ENCODE measurements around the gene SPNS2.

Gene SPNS2

GRCh38 chr17:4535667-4536258, 37.1 kb downstream of the SPNS2 start:
- Histone ChIP-seq H3K4me1 (ENCODE audit: control insufficient read depth in 1 of 2, insufficient read depth in 2 of 2, low read length in 2 of 2) (no peaks in the 10 kb centered on the region), H3K9ac (ENCODE audit: low read length) (no peak overlapping the region), H3K18ac (ENCODE audit: low read length) (no peak overlapping the region), H4K91ac (ENCODE audit: low read depth, low read length) (no peak overlapping the region), H3K27ac (ENCODE audit: low read depth, low read length) (no peak overlapping the region), H4K8ac (ENCODE audit: low read depth, low read length) (no peak overlapping the region), H3K23ac (ENCODE audit: low read length) (no peak overlapping the region), H4K12ac (ENCODE audit: low read depth, low read length) (no peak overlapping the region), H3K4ac (ENCODE audit: low read depth, low read length) (no peak overlapping the region), H2BK12ac (ENCODE audit: low read length) (no peak overlapping the region), H2BK120ac (ENCODE audit: insufficient read depth, low read length, poor library complexity) (no peak overlapping the region), H3K79me2 (ENCODE audit: control insufficient read depth, insufficient read depth, low read length, poor library complexity) (no peaks in the 10 kb centered on the region), H3K36me3 (ENCODE audit: control insufficient read depth in 1 of 2, insufficient read depth in 2 of 2, low read length in 2 of 2) (peaks cover 95 to 96% of the 10 kb centered on the region in 2 experiments), H3K4me2 (ENCODE audit: low read length) (no peak overlapping the region), H3K79me1 (ENCODE audit: low read length) (no peaks in the 10 kb centered on the region), H3K9me3 (ENCODE audit: insufficient read depth, low read depth, low read length) (no peaks in the 10 kb centered on the region), H2AK5ac (ENCODE audit: low read length) (no peak overlapping the region), H2AFZ (ENCODE audit: insufficient read depth, low read length, poor library complexity) (no peak overlapping the region), H3K4me3 (ENCODE audit: low read depth, low read length) (no peak overlapping the region), H3K27me3 (ENCODE audit: insufficient read depth, low read length) (no peaks in the 10 kb centered on the region), H2BK5ac (ENCODE audit: low read depth, low read length, poor library complexity) (no peak overlapping the region), H3K14ac (ENCODE audit: low read length) (no peak overlapping the region)
- WGBS (ENCODE audit: extremely low coverage, insufficient coverage, insufficient read length) = no CpG with 5 or more reads among the region's 19 CpGs
- DNase-seq = no peak

DNA sequence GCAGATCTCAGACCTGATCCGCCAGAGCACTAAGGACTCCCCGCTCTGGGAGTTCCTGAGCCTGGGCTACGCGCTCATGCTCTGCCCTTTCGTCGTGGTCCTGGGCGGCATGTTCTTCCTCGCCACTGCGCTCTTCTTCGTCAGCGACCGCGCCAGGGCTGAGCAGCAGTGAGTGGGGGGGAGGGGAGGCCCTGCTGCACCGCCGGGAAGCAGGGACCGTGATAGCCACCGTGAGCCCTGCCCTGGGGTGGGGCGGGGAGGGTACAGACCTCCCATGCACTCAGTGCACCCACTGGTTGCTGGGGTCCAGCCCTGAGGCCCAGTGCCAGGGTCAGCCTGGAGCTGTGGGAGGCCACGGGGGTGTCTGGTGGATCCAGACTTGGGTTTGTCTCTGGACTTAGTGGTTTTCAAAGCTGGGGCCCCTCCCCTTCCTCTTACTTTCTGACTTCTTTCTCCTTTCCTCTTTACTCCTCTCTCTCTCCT, 37.6 kb downstream of the SPNS2 start:
- Histone ChIP-seq H2BK120ac (ENCODE audit: insufficient read depth, low read length, poor library complexity) (no peak overlapping the region), H3K14ac (ENCODE audit: low read length) (no peak overlapping the region), H3K4me1 (ENCODE audit: control insufficient read depth in 1 of 2, insufficient read depth in 2 of 2, low read length in 2 of 2) (no peaks in the 10 kb centered on the region), H3K27ac (ENCODE audit: low read depth, low read length) (no peak overlapping the region), H3K27me3 (ENCODE audit: insufficient read depth, low read length) (no peaks in the 10 kb centered on the region), H3K18ac (ENCODE audit: low read length) (no peak overlapping the region), H2AFZ (ENCODE audit: insufficient read depth, low read length, poor library complexity) (no peak overlapping the region), H3K4ac (ENCODE audit: low read depth, low read length) (no peak overlapping the region), H4K8ac (ENCODE audit: low read depth, low read length) (no peak overlapping the region), H3K4me3 (ENCODE audit: low read depth, low read length) (no peak overlapping the region), H3K4me2 (ENCODE audit: low read length) (no peak overlapping the region), H3K79me1 (ENCODE audit: low read length) (no peaks in the 10 kb centered on the region), H2BK12ac (ENCODE audit: low read length) (no peak overlapping the region), H2BK5ac (ENCODE audit: low read depth, low read length, poor library complexity) (no peak overlapping the region), H4K91ac (ENCODE audit: low read depth, low read length) (no peak overlapping the region), H3K79me2 (ENCODE audit: control insufficient read depth, insufficient read depth, low read length, poor library complexity) (no peaks in the 10 kb centered on the region), H4K12ac (ENCODE audit: low read depth, low read length) (no peak overlapping the region), H3K36me3 (ENCODE audit: control insufficient read depth in 1 of 2, insufficient read depth in 2 of 2, low read length in 2 of 2) (peaks cover 93 to 96% of the 10 kb centered on the region in 2 experiments), H3K9me3 (ENCODE audit: insufficient read depth, low read depth, low read length) (no peaks in the 10 kb centered on the region), H3K23ac (ENCODE audit: low read length) (no peak overlapping the region), H3K9ac (ENCODE audit: low read length) (no peak overlapping the region), H2AK5ac (ENCODE audit: low read length) (no peak overlapping the region)
- no peak for DNase-seq
- WGBS (ENCODE audit: extremely low coverage, insufficient coverage, insufficient read length) = no CpG with 5 or more reads among the region's 19 CpGs

DNA sequence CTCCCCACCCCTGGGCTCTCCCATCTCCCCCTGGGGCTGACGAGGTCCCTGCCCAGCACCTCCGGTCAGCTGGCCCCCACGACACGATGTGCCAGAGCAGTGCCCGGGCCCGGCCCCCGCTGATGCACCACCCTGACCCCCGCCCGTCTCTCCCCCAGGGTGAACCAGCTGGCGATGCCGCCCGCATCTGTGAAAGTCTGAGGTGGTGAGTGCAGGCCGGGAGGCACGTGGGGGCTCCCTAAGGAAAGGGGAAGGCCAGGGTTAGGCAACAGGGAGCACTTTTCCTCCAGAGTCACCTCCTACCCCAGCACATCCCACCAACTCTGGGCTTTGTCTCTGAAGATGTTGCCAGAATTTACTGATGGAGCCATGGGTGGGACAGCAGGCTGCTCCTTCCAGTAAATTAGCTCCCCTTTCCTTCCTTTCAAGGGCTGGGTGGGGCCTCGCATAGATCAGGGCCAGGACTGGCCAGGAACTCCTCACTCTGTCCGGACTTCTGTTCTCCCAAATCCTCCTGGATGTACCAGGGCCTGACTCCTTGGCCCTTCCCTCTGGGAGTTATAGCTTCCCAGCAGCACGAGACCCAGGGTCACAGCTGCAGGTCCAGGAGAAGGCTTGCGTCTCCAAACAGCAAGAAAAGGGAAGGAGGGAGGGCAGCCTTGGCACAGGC, 38.2 kb downstream of the SPNS2 start:
- Histone ChIP-seq H2BK5ac (ENCODE audit: low read depth, low read length, poor library complexity) (no peak overlapping the region), H3K27me3 (ENCODE audit: insufficient read depth, low read length) (no peaks in the 10 kb centered on the region), H3K4me1 (ENCODE audit: control insufficient read depth in 1 of 2, insufficient read depth in 2 of 2, low read length in 2 of 2) (no peaks in the 10 kb centered on the region), H2AK5ac (ENCODE audit: low read length) (no peak overlapping the region), H3K23ac (ENCODE audit: low read length) (no peak overlapping the region), H2AFZ (ENCODE audit: insufficient read depth, low read length, poor library complexity) (no peak overlapping the region), H3K4me3 (ENCODE audit: low read depth, low read length) (no peak overlapping the region), H4K12ac (ENCODE audit: low read depth, low read length) (no peak overlapping the region), H3K9ac (ENCODE audit: low read length) (no peak overlapping the region), H3K9me3 (ENCODE audit: insufficient read depth, low read depth, low read length) (no peaks in the 10 kb centered on the region), H3K18ac (ENCODE audit: low read length) (no peak overlapping the region), H3K27ac (ENCODE audit: low read depth, low read length) (no peak overlapping the region), H3K79me2 (ENCODE audit: control insufficient read depth, insufficient read depth, low read length, poor library complexity) (no peaks in the 10 kb centered on the region), H4K91ac (ENCODE audit: low read depth, low read length) (no peak overlapping the region), H3K14ac (ENCODE audit: low read length) (no peak overlapping the region), H3K36me3 (ENCODE audit: control insufficient read depth in 1 of 2, insufficient read depth in 2 of 2, low read length in 2 of 2) (peaks cover 93 to 96% of the 10 kb centered on the region in 2 experiments), H2BK12ac (ENCODE audit: low read length) (no peak overlapping the region), H3K4ac (ENCODE audit: low read depth, low read length) (no peak overlapping the region), H3K4me2 (ENCODE audit: low read length) (no peak overlapping the region), H2BK120ac (ENCODE audit: insufficient read depth, low read length, poor library complexity) (no peak overlapping the region), H3K79me1 (ENCODE audit: low read length) (no peaks in the 10 kb centered on the region), H4K8ac (ENCODE audit: low read depth, low read length) (no peak overlapping the region)
- DNase-seq = peak in 1 of 2 donors; percentile 41
- WGBS (ENCODE audit: extremely low coverage, insufficient coverage, insufficient read length) = no CpG with 5 or more reads among the region's 18 CpGs

GRCh38 chr17:4537451-4538235, 39.0 kb downstream of the SPNS2 start:
- H3K4me1 ChIP-seq (ENCODE audit: control insufficient read depth in 1 of 2, insufficient read depth in 2 of 2, low read length in 2 of 2) = no peaks in the 10 kb centered on the region

More at GRCh38 chr17:4537451-4538235, 39.0 kb downstream of the SPNS2 start:
- Histone ChIP-seq H3K79me1 (ENCODE audit: low read length) (no peaks in the 10 kb centered on the region), H3K4me3 (ENCODE audit: low read depth, low read length) (no peak overlapping the region), H3K9me3 (ENCODE audit: insufficient read depth, low read depth, low read length) (no peaks in the 10 kb centered on the region), H3K27me3 (ENCODE audit: insufficient read depth, low read length) (no peaks in the 10 kb centered on the region), H3K23ac (ENCODE audit: low read length) (no peak overlapping the region), H4K8ac (ENCODE audit: low read depth, low read length) (no peak overlapping the region), H4K12ac (ENCODE audit: low read depth, low read length) (no peak overlapping the region), H2AK5ac (ENCODE audit: low read length) (no peak overlapping the region), H3K14ac (ENCODE audit: low read length) (no peak overlapping the region), H3K4ac (ENCODE audit: low read depth, low read length) (no peak overlapping the region), H4K91ac (ENCODE audit: low read depth, low read length) (no peak overlapping the region), H2AFZ (ENCODE audit: insufficient read depth, low read length, poor library complexity) (no peak overlapping the region), H2BK120ac (ENCODE audit: insufficient read depth, low read length, poor library complexity) (no peak overlapping the region), H3K18ac (ENCODE audit: low read length) (no peak overlapping the region), H3K79me2 (ENCODE audit: control insufficient read depth, insufficient read depth, low read length, poor library complexity) (no peaks in the 10 kb centered on the region), H3K4me2 (ENCODE audit: low read length) (no peak overlapping the region), H3K9ac (ENCODE audit: low read length) (no peak overlapping the region), H2BK12ac (ENCODE audit: low read length) (no peak overlapping the region), H2BK5ac (ENCODE audit: low read depth, low read length, poor library complexity) (no peak overlapping the region), H3K36me3 (ENCODE audit: control insufficient read depth in 1 of 2, insufficient read depth in 2 of 2, low read length in 2 of 2) (peaks cover 93 to 97% of the 10 kb centered on the region in 2 experiments), H3K27ac (ENCODE audit: low read depth, low read length) (no peak overlapping the region)
- WGBS (ENCODE audit: extremely low coverage, insufficient coverage, insufficient read length) = no CpG with 5 or more reads among the region's 19 CpGs
- DNase-seq = no peak

Data from trophoblast cell (in vitro differentiated cells and primary cell).